ENCODE results near the gene KRT6A.

GRCh38 chr12:52455821-52456220, 37.2 kb downstream of the KRT6A start:
- TF ChIP-seq CTCF (IDR thresholded peaks at IDR 0.05), result no peak
- TF ChIP-seq EZH2phosphoT487 (IDR thresholded peaks at IDR 0.05), result no peak

All from neural progenitor cell (in vitro differentiated cells).